Esophagus squamous epithelium (tissue), 4 donors: ENCODE data around the gene RPL19.

ENCODE experiments used
- POLR2A ChIP-seq, 4 donors: fragments of 450-650 bp; IDR thresholded peaks; one replicate each; pipeline ENCODE4 v1.6.1; 2017; ENCODE audit warnings: antibody characterized with exemption in 4 of 4, mild to moderate bottlenecking in 4 of 4, moderate library complexity in 3 of 4
- TF ChIP-seq, protein P1 (sequence below), 6 experiments: fragments of 450-650 bp in 4 of 6; fragments of 200-600 bp in 2 of 6; sonication (generic) in 2 of 6; IDR thresholded peaks; one replicate each; pipeline ENCODE4 v1.5.1; 2016 to 2019; ENCODE audit warnings: antibody characterized with exemption in 6 of 6, mild to moderate bottlenecking in 4 of 6, moderate library complexity in 4 of 6

DNA sequence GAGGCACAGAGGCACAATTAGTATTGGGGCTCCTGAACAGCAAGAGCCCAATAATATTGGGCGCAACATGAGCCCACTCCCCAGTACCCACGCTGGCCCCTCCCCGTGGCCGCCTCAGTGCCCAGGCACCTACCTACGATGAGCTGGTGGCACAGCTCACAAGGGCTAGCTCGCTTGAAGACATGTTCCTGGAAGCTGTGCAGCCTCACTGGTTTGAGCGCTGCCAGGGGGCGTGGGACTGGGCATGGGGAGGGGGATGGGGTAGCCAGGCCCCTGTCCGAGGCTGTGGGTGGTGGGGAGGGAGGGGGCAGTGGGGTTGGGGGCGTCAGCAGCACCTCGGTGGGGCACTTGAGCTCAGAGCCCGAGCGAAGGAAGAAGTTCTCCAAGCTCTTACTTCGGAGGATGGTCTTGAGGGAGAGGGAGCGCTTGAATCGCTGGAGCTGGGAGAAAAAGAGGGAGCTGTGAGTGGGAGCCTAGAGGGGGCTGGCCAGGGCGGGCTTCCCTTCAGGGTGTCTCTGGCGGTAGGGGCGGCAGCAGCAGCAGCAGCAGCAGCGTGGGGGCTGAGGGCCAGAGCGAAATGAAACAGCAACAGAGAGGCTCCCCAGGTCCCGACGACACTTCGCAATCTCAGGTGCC lies 17.8 kb downstream of the RPL19 start:
- TF ChIP-seq, protein P1, sequence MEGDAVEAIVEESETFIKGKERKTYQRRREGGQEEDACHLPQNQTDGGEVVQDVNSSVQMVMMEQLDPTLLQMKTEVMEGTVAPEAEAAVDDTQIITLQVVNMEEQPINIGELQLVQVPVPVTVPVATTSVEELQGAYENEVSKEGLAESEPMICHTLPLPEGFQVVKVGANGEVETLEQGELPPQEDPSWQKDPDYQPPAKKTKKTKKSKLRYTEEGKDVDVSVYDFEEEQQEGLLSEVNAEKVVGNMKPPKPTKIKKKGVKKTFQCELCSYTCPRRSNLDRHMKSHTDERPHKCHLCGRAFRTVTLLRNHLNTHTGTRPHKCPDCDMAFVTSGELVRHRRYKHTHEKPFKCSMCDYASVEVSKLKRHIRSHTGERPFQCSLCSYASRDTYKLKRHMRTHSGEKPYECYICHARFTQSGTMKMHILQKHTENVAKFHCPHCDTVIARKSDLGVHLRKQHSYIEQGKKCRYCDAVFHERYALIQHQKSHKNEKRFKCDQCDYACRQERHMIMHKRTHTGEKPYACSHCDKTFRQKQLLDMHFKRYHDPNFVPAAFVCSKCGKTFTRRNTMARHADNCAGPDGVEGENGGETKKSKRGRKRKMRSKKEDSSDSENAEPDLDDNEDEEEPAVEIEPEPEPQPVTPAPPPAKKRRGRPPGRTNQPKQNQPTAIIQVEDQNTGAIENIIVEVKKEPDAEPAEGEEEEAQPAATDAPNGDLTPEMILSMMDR (IDR thresholded peaks at IDR 0.05) = no peak
- TF ChIP-seq POLR2A (IDR thresholded peaks at IDR 0.05) = no peak
